HG03460 (cell line): Measurements from ENCODE around the gene SCARB2.
"Not testable (repeated sequence)": the region's sequence is repeated elsewhere in the genome, so short reads cannot be mapped to it uniquely, and the experiment has no call there.

Experiments used
- ATAC-seq: cut with Tn5 transposase; IDR thresholded peaks from one replicate; pipeline ENCODE4 v1.9.1; 2021; ENCODE audit not compliant: unreplicated experiment

SCARB2 gene, protein sequence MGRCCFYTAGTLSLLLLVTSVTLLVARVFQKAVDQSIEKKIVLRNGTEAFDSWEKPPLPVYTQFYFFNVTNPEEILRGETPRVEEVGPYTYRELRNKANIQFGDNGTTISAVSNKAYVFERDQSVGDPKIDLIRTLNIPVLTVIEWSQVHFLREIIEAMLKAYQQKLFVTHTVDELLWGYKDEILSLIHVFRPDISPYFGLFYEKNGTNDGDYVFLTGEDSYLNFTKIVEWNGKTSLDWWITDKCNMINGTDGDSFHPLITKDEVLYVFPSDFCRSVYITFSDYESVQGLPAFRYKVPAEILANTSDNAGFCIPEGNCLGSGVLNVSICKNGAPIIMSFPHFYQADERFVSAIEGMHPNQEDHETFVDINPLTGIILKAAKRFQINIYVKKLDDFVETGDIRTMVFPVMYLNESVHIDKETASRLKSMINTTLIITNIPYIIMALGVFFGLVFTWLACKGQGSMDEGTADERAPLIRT

GRCh38 chr4:76213415-76214176 is at the start of gene SCARB2:
Gene SCARB2 (minus strand): TSS chr4:76213824. CDS start chr4:76213543, 281 bp downstream.
- ATAC-seq = peak; percentile 66

- ATAC-seq = no peak
Measured at GRCh38 chr4:76260571-76260970, 46.9 kb upstream of the SCARB2 start.

DNA sequence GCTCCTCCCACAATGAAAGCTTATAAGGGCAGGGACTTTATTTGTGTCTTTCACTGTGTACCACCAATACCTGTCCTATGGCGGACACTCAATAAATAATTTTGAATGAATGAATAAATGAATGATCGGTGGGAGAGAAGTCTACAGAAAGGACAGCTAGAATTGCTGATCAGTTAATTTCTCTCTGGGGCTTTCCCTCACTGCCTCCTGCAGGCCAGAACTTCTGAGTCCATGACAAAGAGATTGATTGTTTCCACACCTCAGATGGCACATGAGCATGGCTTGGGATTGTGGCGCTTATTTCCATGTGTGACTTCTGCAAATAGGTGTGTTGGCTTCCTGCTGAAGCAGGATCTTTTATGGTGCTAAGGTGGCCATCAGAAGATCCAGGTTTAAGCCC is 44.2 kb upstream of the SCARB2 start:
- ATAC-seq = no peak

- ATAC-seq = no peak
Measured at GRCh38 chr4:76256968-76257367, 43.3 kb upstream of the SCARB2 start.

GRCh38 chr4:76256032-76256431 is 42.4 kb upstream of the SCARB2 start:
- no peak for ATAC-seq

DNA sequence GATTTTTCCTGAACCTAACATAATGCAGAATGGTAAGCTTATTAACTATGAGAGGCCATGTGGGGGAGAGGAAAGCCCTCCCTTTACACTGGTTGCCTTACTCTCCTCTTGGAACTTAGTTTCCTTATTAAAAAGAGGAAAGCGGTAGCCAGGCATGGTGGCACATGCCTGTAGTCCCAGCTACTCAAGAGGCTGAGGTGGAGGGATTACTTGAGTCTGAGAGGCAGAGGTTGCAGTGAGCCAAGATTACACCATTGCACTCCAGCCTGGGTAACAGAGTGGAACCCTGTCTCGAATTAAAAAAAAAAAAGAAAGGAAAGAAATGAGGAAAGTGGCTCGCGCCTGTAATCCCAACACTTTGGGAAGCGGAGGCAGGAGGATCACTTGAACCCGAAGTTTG is 39.9 kb upstream of the SCARB2 start:
- ATAC-seq = no peak

DNA sequence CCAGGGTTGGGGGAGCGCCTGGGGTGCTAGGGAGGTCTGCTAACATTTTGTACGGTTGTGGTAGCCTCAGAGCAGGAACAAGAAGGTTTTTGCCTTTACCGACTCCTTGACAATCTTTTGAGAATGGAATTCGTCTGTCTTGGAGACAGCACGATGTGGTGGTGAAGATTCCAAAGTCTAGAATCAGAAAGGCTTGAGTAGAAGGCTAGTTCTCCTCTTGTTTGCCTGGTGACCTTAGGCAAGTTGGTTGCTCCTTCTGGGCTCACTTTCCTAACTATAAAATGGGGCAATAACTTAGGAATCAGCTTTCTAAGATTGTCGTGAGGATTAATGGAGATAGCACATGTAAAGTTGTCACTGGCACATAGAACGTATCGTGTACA is 38.6 kb upstream of the SCARB2 start:
- ATAC-seq = no peak

- ATAC-seq = no peak
Measured at GRCh38 chr4:76251441-76252270, 38.0 kb upstream of the SCARB2 start, which contains the start of gene FAM47E. Gene FAM47E (plus strand): TSS chr4:76251721. CDS start chr4:76251747, 26 bp downstream.

DNA sequence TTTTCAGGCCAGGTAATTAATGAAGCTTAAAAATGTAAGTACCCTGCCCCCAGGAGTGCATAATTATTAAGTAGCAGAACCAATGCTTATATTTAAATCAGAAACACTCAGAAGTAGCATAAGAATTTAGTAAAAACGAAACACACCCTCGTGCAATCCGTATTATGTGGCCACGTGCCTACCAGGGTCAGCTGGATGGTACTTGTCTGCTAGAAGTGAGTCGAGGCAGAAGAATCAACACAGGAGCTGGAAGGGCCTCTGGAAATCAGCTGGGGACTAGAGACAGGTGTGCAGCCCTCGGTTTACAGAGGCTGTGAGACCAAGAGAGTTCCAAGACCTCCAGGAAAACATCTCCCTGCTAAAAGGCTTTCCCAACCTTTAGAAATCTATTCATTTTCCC is 37.3 kb upstream of the SCARB2 start:
- no peak for ATAC-seq

DNA sequence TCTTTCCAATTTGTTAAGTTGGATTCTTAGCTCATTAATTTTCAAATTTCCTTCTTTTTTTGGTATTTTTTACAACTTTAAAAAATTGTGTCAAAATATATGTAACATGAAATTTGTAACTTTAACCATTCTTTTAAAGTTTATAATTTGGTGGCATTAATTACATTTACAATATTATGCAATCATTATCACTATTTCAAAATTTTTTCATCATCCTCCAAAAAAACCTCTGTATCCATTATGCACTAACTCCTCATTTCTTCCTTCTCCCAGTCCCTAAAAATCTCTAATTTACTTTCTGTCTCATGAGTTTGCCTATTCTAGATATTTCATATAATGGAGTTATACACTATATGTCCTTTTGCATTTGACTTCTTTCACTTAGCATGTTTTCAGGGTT is 33.2 kb upstream of the SCARB2 start:
- no peak for ATAC-seq

- ATAC-seq = no peak
Measured at GRCh38 chr4:76246025-76246424, 32.4 kb upstream of the SCARB2 start.

DNA sequence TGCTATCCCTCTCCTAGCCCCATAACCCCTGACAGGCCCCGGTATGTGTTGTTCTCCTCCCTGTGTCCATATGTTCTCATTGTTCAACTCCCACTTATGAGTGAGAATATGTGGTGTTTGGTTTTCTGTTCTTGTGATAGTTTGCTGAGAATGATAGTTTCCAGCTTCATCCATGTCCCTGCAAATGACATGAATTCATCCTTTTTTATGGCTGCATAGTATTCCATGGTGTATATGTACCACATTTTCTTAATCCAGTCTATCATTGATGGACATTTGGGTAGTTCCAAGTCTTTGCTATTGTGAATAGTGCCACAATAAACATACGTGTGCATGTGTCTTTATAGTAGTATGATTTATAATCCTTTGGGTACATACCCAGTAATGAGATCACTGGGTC is 30.3 kb upstream of the SCARB2 start:
- not testable (repeated sequence) for ATAC-seq

DNA sequence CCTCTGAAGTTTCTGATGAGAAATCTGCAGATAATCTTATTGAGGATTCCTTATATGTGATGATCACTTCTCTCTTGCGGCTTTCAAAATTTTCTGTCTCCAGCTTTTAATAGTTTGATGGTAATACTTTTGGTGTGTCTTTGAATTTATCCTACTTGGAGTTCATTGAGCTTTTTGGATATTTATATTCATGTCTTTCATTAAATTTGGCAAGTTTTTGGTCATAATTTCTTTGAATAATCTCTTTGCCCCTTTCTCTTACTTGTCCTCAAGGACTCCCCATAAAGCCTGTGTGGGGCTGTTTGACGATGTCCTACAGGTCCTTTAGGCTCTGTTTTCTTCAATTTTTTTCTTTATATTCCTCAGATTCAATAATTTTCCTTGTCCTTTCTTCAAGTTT is 26.6 kb upstream of the SCARB2 start:
- no peak for ATAC-seq

- no peak for ATAC-seq
Measured at GRCh38 chr4:76238701-76239100, 25.1 kb upstream of the SCARB2 start.

DNA sequence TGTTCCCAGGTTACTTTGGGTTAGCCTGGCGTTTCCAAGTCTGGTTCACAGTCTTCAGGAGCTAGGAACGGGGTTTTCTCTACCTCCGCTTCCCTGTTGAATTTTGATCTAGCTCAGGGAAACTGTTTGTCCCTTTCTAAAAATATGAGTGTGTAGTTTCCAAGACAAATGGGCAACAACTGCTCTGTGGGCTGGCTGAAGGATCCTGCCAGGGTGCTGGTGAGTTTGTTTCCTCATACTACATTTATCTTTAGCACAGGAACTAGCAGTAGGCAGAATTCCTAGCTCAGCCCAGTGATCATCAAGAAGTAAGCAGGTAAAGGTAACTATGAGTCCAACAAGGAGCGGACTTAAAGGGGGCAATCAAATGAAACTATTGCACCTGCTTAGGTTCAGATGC is 24.6 kb upstream of the SCARB2 start:
- no peak for ATAC-seq

DNA sequence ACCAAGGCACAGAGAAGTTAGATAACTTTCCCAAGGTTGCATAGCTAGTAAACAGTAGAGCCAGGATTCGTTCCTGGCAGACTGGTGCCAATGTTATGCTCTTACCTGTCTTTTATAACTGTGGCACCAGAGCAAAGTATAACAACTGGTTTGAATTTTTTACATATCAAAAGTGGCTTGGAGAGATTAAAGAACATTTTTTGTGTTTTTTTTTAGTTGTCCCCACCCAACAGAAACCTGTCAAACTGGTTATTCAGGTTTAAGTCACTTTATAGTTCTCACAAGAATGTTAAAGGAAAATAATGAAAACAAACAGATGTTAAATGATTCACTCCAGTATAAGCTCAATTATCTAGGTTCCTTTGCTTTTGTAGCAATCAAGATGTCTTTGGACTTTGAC is 22.3 kb upstream of the SCARB2 start:
- ATAC-seq = no peak

DNA sequence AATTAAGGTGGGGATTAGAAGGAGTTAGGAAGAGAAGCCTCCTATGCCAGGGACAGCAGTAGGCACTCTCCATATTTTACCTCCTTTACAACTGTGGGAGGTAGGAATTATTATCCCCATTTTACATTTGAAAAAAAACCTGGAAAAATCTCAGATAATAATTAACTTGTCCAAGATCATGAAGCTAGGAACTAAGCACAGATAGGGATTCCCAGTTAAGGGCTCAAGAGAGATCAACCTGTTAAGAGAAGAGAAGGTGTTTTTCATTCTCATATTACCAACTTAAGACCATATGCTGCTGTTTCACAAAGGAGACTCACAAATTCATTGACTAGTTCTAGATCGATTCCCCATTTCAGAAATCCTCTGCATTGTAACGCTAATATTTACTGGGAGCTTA is 21.8 kb upstream of the SCARB2 start:
- no peak for ATAC-seq

GRCh38 chr4:76234679-76235044 is 21.0 kb upstream of the SCARB2 start:
- no peak for ATAC-seq

DNA sequence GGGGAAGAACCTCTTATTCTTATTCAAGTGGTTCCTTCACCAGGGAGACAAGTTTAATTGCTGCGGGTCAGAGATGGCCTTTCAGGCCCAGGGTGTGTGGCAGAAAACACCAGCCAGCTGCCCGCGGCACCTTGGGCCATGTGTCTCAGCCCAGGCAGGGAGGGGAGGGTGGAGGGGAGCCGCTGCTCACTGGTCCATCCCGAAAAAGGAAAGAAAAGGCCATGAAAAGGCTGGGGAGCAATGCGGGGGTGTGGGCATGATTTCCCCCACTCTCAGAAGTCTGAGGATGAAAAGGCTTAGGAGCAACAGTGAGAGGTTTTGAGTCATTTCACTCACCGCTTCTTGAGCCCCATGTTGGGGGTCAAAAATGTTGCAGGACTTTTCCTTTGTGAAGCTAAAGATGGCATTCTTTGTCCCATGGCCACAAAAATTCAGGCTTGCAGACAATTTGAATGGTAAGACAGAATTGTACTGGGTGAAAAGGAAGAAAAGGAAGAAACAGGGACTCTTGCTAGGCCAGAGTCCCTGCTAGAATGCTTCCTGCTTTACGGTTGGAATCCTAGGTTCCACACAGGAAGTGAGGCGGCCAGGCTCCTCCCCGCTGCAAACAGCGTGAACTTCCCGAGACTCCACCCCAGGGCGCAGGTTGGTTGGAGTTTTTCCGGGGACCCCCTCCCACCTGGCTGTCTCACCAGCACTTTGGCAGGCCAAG is 20.5 kb upstream of the SCARB2 start:
- ATAC-seq = no peak

- no peak for ATAC-seq
Measured at GRCh38 chr4:76233529-76233928, 19.9 kb upstream of the SCARB2 start.

DNA sequence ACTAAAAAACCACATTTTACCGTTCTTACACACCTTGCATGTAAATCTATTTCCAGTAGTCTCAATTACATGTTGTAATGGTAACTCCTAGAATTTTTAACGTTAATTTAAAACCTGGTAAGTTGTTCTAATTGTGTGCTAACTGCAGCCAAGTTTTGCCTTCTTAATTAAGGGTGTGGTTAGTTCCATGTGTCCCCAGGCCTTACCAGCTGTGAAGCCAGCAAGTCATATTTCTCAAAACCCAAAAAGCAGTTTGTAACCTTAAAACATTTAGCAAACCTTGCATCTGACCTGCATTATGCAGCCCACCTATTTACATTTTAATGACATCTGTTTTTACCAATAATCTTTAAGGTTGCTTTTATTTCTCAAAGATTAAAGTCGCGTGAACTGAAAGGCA is 19.5 kb upstream of the SCARB2 start:
- no peak for ATAC-seq
